ENCODE measurements around the gene YPEL3.
A peak's percentile ranks its signal among the peaks of the same experiment; 100 is the strongest.

Gene YPEL3

GRCh38 chr16:30077656-30078055 is 18.4 kb downstream of the YPEL3 start:
- peak overlapping the region; percentile 92 for H3K4me3 ChIP-seq (ENCODE audit: low read depth, low read length)
- no peak for TF ChIP-seq CTCF (conservative IDR thresholded peaks at IDR 0.05; ENCODE audit: low read depth, low read length)
- no peak for DNase-seq (ENCODE audit: low read depth)

GRCh38 chr16:30076276-30076791 is 19.7 kb downstream of the YPEL3 start:
- DNase-seq (ENCODE audit: low read depth): no peak
- peak overlapping the region; percentile 92 for H3K4me3 ChIP-seq (ENCODE audit: low read depth, low read length)
- TF ChIP-seq CTCF (conservative IDR thresholded peaks at IDR 0.05; ENCODE audit: low read depth, low read length): no peak

GRCh38 chr16:30075503-30076275 is 20.3 kb downstream of the YPEL3 start, which contains the start of gene PPP4C:
Gene PPP4C, plus strand, starts transcription at chr16:30075994. Its CDS starts 384 bp downstream, at chr16:30076378.
- peak; percentile 21 for TF ChIP-seq CTCF (conservative IDR thresholded peaks at IDR 0.05; ENCODE audit: low read depth, low read length)
- H3K4me3 ChIP-seq (ENCODE audit: low read depth, low read length): peak within 1 kb of the TSS; percentile 92
- peak; percentile 90 for DNase-seq (ENCODE audit: low read depth)

GRCh38 chr16:30070490-30070889 is 25.5 kb downstream of the YPEL3 start:
- no peak for TF ChIP-seq CTCF (conservative IDR thresholded peaks at IDR 0.05; ENCODE audit: low read depth, low read length)
- H3K4me3 ChIP-seq (ENCODE audit: low read depth, low read length): no peak overlapping the region
- no peak for DNase-seq (ENCODE audit: low read depth)

GRCh38 chr16:30069611-30070462 is 26.2 kb downstream of the YPEL3 start:
- no peak overlapping the region for H3K4me3 ChIP-seq (ENCODE audit: low read depth, low read length)
- no peak for DNase-seq (ENCODE audit: low read depth)

More at GRCh38 chr16:30069611-30070462, 26.2 kb downstream of the YPEL3 start:
- TF ChIP-seq CTCF (conservative IDR thresholded peaks at IDR 0.05; ENCODE audit: low read depth, low read length): no peak
